EL (cell line): ENCODE results near the gene BCL3.
"Not testable (repeated sequence)": the region's sequence is repeated elsewhere in the genome, so short reads cannot be mapped to it uniquely, and the experiment has no call there.

Source experiments
- DNase-seq: peaks from one replicate; pipeline ENCODE4 v3.0.0-alpha.2; 2016

Gene BCL3

GRCh38 chr19:44762038-44762437 lies 13.5 kb downstream of the BCL3 start:
- DNase-seq, result no peak

GRCh38 chr19:44765033-44765948 lies 16.8 kb downstream of the BCL3 start:
- DNase-seq, result peak; percentile 31

GRCh38 chr19:44765949-44766335 lies 17.4 kb downstream of the BCL3 start:
- no peak for DNase-seq

- no peak for DNase-seq
Measured at GRCh38 chr19:44767295-44768180, 19.0 kb downstream of the BCL3 start.

GRCh38 chr19:44770550-44771257 lies 22.2 kb downstream of the BCL3 start:
- peak; percentile 94 for DNase-seq

GRCh38 chr19:44772144-44772543 lies 23.6 kb downstream of the BCL3 start:
- DNase-seq, result not testable (repeated sequence)

- DNase-seq, result no peak
Measured at GRCh38 chr19:44772959-44773358, 24.5 kb downstream of the BCL3 start.

GRCh38 chr19:44775676-44776240 lies 27.2 kb downstream of the BCL3 start:
- no peak for DNase-seq

GRCh38 chr19:44776402-44777096 lies 28.0 kb downstream of the BCL3 start:
- DNase-seq, result no peak

- no peak for DNase-seq
Measured at GRCh38 chr19:44777715-44778347, 29.3 kb downstream of the BCL3 start, which contains the start of gene CBLC. CBLC (plus strand) TSS chr19:44777890; CDS start chr19:44777932, 42 bp downstream.

GRCh38 chr19:44779150-44779549 lies 30.6 kb downstream of the BCL3 start:
- no peak for DNase-seq

- not testable (repeated sequence) for DNase-seq
Measured at GRCh38 chr19:44781694-44782093, 33.2 kb downstream of the BCL3 start.

GRCh38 chr19:44782729-44783128 lies 34.2 kb downstream of the BCL3 start:
- no peak for DNase-seq

- no peak for DNase-seq
Measured at GRCh38 chr19:44783545-44783944, 35.0 kb downstream of the BCL3 start.

- DNase-seq, result no peak
Measured at GRCh38 chr19:44785271-44785670, 36.8 kb downstream of the BCL3 start.

GRCh38 chr19:44785993-44786392 lies 37.5 kb downstream of the BCL3 start:
- DNase-seq, result no peak

- no peak for DNase-seq
Measured at GRCh38 chr19:44788971-44789370, 40.5 kb downstream of the BCL3 start.

GRCh38 chr19:44789943-44790483 lies 41.5 kb downstream of the BCL3 start:
- no peak for DNase-seq

- no peak for DNase-seq
Measured at GRCh38 chr19:44792281-44792680, 43.8 kb downstream of the BCL3 start.

GRCh38 chr19:44794610-44795009 lies 46.1 kb downstream of the BCL3 start:
- DNase-seq, result no peak

- DNase-seq, result no peak
Measured at GRCh38 chr19:44795398-44795987, 47.0 kb downstream of the BCL3 start.
